ENCODE data around the gene CMC1.

The CMC1 gene

GRCh38 chr3:28308196-28308595, 66.8 kb downstream of the CMC1 start:
- no peak for DNase-seq

- no peak for DNase-seq
Observed at GRCh38 chr3:28315711-28316110, 74.3 kb downstream of the CMC1 start.

GRCh38 chr3:28316226-28316625, 74.8 kb downstream of the CMC1 start:
- no peak for DNase-seq

GRCh38 chr3:28317438-28318022, 76.1 kb downstream of the CMC1 start:
- peak; percentile 48 for DNase-seq

- DNase-seq: no peak
Observed at GRCh38 chr3:28320981-28321380, 79.6 kb downstream of the CMC1 start.

GRCh38 chr3:28322464-28322863, 81.0 kb downstream of the CMC1 start:
- DNase-seq: no peak

GRCh38 chr3:28326458-28326926, 85.1 kb downstream of the CMC1 start:
- no peak for DNase-seq

GRCh38 chr3:28328188-28329151, 87.1 kb downstream of the CMC1 start:
- DNase-seq: peak; percentile 49

- DNase-seq: no peak
Observed at GRCh38 chr3:28334552-28334951, 93.1 kb downstream of the CMC1 start.

GRCh38 chr3:28335246-28335645, 93.8 kb downstream of the CMC1 start:
- DNase-seq: no peak

- DNase-seq: no peak
Observed at GRCh38 chr3:28337230-28337629, 95.8 kb downstream of the CMC1 start.

GRCh38 chr3:28343144-28343543, 101.7 kb downstream of the CMC1 start:
- DNase-seq: no peak

- DNase-seq: no peak
Observed at GRCh38 chr3:28345690-28346089, 104.3 kb downstream of the CMC1 start.

GRCh38 chr3:28347374-28348264, 106.2 kb downstream of the CMC1 start:
- DNase-seq: no peak

GRCh38 chr3:28348265-28348628, 106.8 kb downstream of the CMC1 start:
- DNase-seq: peak; percentile 63

- DNase-seq: peak; percentile 87
Observed at GRCh38 chr3:28348629-28349468, 107.4 kb downstream of the CMC1 start, which contains the start of the genes AZI2 and ZCWPW2. Gene AZI2 (minus strand): TSS chr3:28348824. CDS start chr3:28340617, 8,207 bp downstream. Gene ZCWPW2 (plus strand): TSS chr3:28348721. CDS start chr3:28413069, 64,348 bp downstream.

GRCh38 chr3:28349469-28350000, 108.1 kb downstream of the CMC1 start:
- peak; percentile 84 for DNase-seq

Data from NCI-H2029 treated with DMSO at 0.1 percent for 48 hours (cell line).